Measurements from ENCODE around the gene CETN1.

GRCh38 chr18:572091-572830 is 7.9 kb upstream of the CETN1 start:
- TF ChIP-seq CTCF (IDR thresholded peaks at IDR 0.05; ENCODE audit: insufficient read depth, low read length, poor library complexity, severe bottlenecking) (no peak), EZH2phosphoT487 (conservative IDR thresholded peaks at IDR 0.05; ENCODE audit: low read length) (no peak)
